GM18499 (cell line): ENCODE results near the gene EDC3.

Experiments
- ATAC-seq: cut with Tn5 transposase; IDR thresholded peaks from one replicate; pipeline ENCODE4 v1.9.1; 2021; ENCODE audit warnings: moderate number of reproducible peaks; ENCODE audit not compliant: insufficient read depth, unreplicated experiment

EDC3 gene

DNA sequence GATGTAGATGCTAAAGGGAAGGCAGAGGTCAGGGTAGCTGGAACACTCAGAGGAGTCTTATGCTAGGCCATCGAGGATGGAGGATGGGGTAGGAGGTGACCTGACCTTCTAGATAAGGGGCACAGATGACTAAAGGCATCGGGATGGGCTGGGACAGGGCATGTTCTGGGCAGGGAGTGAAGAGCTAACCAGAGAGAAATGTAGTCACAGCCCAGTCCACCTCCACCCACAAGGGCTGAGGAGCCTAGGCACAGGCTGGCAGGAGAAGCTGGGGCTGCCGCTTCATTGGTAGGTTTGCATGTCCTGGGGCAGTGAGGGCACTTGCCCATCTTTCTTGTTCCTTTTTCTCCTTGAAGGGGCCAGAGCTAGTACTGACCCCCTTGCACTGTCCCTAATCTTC is 67.6 kb downstream of the EDC3 start:
- no peak for ATAC-seq

DNA sequence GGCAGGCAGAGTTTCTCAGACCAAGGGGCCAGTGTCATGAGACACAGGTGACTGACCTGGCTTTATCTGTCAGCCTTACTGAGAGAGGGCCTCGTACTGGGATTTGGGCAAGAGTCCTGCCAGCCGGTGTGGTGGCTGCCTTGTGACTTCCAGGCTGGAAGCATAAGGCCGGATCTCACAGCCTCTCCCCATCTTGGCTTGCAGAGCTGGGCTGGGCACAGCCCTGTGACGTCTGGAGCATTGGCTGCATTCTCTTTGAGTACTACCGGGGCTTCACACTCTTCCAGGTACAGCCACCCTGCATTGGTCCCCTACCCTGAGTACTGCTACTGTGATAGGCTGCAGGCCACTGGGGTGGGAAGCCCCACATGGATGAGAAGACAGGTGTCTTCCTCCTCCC is 68.1 kb downstream of the EDC3 start:
- ATAC-seq, result no peak

DNA sequence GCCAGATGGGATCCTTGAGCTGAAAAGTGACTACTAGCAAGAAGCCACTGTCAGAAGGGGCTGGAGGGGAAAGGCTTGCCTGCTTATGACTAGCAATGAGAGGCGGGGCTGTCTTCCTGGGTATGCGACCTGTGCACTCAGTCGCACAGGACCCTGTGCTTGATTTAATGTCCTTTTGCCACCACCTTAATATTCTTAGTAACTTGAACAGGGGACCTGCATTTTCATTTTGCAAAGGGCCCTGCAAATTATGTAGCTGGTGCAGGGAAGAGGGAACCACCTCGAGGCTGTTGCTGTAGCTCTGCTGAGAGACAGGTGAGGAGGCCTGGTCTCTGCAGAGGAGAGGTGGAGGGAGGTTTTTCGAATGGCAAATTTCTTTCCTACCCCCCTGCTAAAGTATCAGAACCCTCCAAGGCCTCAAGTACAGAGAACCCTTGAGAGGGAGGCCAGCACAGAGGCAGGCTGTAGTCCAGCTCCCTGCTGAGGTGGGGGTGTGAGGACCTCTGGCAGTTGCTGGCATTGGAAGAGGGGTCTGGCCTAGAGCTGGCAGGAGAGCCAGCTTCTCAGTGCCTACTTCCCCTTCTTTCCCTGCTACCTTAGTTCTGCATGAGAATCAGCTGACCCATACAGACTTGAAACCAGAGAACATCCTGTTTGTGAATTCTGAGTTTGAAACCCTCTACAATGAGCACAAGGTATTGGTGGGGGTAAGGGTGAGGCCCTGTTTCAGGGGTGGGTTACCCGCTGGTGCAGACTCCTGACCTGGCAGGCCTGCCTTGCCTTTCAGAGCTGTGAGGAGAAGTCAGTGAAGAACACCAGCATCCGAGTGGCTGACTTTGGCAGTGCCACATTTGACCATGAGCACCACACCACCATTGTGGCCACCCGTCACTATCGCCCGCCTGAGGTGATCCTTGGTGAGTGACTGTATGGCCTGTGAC is 68.8 kb downstream of the EDC3 start:
- no peak for ATAC-seq

DNA sequence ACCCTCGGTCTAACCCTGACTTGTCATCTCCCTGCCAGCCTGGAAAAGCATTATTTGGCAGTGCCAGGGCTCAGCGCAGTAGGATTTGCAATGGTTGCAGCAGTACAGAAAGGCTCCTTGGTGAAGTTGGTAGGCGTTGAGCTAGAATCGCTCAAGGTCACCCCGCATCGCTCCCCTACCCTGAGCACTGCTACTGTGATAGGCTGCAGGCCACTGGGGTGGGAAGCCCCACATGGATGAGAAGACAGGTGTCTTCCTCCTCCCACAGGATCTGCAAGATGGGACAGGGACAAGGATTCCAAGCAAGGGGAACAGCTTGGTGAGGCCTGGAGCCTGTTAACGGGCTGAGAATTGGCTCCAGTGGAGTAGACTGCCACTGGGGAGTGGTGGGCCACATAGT is 69.5 kb downstream of the EDC3 start:
- no peak for ATAC-seq

DNA sequence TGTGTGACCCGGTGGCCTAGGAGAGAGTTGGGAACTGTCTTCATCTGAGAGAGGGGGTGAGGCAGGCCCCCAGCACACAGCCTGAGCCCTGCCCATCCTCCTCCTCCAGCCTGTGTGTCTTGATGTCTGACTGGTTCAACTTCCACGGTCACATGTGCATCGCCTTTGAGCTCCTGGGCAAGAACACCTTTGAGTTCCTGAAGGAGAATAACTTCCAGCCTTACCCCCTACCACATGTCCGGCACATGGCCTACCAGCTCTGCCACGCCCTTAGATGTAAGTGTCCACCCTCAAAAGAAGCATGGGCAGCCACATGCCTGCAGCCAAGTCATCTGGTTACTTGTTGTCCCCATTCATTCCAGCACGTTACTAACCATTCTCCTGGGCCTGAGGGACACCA is 70.1 kb downstream of the EDC3 start:
- no peak for ATAC-seq

DNA sequence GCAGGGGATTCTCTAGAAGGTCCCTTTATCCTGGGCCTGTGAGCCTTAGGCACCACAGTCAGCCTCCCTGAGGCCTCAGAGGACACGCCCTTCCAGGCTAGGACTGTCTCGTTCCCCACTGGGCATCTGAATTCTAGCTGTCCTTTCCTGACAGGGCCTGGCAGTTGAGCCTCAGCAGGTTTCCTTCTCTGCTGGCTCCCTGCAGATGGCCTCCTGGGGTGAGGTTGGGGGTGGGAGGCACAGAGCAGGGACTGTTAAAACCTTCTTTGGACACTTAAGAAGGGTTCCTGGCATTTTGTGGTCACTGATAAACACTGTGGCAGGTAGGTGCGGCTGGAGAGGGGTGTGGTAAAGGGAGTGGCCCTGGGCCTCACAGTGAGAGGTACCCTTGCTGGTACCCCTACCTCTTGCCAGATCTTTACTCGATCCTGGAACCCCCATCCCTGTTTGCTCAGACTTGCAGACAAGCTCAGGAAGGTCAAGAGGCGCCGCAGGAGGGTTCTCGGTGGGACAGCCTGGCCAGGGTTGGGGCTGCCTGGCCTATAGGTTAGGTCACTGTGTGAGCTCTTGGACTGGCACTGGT is 71.7 kb downstream of the EDC3 start:
- ATAC-seq, result no peak

DNA sequence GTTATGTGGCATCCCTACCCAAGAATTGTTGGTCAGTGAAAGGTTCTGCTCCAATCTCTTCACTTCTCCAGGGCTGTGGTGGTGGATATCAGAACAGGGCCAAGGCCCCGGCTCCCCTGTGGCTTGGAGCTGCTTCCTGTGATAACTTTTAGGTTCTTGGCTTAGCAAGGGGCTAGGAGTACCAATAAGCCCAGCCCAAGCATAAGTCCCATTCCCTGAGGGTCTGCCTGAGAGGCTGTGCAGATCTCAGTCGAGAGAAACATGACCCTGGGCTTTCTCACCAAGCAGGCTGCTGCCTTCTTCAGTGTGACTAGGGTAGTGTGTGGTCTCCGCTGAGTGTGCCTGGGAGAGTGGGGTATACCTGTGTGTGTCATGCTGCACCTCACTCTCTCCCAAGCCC is 73.1 kb downstream of the EDC3 start:
- no peak for ATAC-seq

DNA sequence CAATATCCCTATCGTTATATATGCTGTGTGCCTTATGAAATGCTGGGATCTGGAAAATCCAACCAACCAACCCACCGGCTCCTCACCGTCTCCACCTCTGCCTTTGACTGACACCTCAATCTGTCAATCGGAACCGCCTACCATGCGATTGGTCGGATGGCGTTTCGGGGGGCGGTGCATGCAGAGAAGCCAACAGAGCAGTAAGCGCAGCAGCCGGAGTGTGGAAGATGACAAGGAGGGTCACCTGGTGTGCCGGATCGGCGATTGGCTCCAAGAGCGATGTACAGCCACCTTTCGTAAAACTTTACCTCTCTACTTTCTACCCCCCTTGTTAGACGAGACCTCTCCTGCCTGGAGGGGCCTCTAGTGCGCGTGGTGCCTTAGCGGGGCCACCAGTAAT is 73.9 kb downstream of the EDC3 start:
- ATAC-seq, result no peak

DNA sequence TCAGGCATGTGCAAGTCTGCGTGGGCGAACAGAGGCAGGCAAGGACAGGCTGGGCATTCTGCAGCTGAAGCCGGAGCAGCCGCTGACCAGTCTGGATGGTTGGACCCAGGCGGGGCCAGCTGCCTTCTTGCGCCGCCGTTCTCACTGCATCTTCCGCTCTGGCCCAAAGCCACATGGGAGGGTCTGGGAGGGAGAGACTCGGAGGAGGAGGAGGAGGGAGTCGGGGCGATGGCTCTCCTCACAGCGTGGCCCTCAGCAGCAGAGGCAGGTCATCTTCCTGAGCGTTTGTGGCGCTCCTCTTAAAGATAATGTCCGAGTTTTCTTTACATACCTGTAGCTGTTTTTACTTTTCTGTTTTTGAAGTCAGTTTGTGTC is 74.3 kb downstream of the EDC3 start:
- ATAC-seq, result no peak

DNA sequence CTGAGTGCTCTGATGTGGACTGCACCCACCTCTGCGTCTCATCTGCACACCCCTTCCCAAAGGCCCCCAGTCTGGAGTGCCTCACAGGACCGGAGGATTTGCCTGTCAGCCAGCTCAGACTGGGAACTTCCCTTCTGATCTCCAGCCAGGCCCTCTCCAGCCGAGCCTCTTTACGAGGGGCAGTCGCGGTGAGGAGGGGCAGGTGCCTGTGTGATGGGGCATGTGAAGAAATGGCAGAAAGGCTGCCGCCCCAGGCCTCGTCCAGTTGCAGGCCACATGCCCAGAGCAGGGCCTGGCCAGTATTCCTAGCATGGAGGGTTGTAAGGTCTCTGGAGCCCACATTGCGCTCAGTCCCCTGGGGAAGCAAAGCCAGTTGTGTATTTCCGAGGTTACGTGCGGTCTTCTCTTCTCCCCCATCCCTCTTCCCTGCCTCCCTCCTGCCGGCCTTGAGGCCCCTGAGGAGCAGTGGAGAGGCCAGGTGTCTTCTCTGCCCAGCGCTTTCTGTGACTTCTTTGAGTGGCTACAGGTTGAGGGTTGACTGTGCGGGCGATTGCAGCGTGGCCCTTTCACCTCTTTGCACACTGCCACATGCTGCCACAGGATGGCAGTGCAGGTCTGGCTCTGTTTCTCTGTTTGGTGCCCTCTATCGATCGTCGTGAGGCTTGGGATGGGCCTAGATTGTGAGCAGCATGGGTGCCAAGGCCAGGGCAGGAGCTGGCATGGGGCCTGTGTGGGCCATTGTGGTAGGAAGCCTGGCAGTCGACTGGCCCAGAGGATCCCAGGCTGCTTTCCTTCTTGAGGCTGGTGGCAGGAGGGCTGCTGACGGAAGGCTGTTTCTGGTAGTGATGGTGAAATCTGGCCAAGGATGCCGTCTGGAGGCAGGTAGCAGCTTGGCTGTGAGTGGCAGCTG is 74.9 kb downstream of the EDC3 start:
- no peak for ATAC-seq

DNA sequence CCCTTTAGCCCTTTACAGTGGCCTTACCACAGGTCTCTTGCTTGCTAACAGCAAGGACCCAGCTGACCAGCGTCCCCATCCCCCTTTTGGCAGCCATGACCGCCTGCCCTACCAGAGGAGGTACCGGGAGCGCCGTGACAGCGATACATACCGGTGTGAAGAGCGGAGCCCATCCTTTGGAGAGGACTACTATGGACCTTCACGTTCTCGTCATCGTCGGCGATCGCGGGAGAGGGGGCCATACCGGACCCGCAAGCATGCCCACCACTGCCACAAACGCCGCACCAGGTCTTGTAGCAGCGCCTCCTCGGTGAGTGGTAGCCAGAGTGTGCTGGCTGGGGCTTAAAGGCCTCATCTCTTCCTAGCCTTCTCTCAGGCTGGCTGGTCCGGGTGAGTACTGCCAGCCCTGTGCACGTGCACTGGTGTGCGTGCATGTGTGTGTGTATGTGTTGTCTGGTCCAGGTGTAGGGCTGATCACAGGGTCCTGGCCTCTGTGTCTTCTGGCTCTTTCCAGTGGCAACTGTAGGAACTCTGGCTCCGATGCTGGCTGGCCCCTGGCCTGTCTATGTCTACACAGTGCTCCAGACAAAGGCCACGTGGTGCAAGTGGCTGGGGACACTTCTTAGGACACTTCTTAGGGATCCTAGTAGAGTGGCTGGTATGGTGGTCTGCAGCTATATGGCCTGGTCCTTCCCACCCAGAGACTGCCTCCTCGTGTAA is 75.7 kb downstream of the EDC3 start:
- no peak for ATAC-seq

DNA sequence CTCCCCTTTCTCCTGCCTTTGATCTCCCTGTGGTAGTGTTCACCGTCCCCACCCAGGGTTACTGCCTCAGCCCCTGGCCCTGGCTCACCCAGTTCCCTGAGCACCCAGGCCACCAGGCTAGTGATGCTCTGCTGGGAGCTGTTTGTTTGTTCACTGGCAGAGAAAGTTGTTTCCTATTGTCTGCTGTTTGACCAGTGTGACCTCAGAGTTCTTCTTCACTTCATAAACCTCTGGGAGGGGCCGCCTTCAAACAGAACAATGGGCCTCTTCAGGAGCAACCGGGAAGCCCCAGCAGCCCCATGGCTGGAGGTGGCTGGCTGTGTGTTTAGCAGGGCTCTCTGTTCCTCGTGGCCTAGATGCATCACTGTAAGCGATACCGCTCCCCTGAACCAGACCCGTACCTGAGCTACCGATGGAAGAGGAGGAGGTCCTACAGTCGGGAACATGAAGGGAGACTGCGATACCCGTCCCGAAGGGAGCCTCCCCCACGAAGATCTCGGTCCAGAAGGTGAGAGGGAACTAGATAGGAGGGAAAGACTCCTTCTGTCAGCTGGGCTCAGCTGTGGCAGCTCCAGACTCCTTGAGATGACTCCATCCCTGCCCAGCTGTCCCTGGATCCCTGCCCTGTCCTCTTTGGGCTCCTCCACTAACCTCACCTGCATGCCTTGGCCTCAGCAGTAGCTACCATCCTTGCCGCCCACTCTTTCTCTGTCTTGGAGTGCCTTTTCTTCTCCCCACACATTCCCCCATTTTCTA is 76.8 kb downstream of the EDC3 start:
- ATAC-seq, result no peak

DNA sequence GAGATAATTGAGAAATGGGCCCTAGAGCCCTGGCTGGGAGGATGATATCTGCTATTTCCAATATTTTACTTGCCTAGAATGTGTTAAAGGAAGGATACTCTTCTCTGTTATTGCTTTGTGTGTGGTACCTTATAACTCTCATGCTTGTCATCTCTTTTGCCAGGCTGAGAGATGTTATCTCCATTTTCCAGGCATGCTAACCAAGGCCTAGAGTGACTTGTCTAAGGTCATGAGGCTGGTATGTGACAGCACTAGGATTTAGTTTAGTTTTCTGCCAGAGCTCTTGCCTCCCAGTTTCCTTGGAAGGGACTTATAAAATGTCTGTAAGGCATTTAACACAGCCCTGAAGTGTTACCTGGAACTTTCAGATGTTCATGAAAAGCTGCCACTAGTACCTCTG is 78.8 kb downstream of the EDC3 start:
- no peak for ATAC-seq

DNA sequence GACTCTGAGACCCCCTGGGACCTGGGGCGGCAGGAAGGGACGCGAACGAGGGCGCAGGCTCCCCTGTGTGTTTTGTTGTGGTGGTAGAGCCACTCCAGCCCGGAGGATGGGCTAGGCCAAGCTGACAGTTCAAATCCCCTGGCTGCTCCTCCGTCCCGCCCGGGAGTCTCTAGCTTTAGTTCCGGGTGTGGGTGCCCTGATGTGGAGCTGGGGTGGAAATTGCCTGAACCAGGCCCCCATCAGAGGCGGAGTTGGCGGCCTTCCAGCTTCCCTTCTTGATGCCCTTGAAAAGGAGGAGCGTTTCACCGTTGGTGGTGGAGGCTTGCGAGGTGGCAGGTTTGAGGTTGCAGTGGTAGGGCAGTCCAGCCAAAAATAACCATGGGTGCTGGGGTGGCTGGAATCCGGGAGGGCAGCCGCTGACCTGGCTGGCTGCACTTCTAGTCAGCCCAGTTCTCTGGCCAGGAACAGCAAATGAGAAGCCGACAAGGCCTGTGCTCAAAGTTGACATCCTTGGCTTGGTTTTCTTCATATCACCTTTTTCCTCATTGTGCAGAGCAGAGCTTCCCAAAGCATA is 79.4 kb downstream of the EDC3 start:
- no peak for ATAC-seq

DNA sequence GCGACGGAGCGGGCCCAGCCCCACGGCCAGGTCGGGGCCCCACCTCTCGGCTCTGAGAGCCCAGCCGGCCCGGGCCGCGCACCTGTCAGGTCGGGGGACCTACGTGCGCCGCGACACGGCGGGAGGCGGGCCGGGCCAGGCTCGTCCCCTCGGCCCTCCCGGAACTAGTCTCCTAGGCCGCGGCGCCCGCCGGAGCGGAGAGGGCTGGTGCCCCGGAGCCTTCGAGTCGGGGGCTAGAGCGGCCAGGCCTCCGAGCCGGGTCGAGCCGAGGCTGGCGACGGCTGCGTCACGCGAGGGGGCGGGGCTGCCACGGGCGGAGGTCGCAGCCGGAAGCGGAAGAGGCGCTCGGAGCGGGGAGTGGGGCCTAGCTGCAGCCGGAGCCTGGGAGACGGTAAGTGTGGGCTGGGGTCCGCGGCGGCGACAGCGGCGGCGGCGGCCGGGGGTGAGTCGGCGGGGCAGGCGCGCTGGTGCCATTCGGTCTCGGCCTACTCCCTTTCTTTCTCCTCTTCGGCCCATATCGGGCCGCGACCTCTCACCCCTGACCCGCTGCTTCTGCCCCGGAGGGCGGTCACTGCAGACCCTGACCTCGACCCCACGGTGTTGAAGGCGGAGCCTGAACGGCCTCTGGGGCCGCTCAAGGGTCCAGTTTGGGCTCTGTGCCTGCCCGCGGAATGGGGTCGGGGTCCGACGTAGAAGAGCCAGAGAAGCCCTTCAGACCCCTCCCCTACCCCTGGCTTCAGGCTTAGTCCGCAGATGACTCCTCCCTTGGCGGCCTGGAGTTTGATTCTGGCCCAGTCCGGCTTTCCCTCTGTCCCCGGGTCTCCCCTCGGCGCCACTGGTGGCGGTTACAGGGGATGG is 80.1 kb downstream of the EDC3 start, which contains the start of gene CLK3:
CLK3 (plus strand) TSS at position 329 of the 858 bp plus-strand sequence. CDS start 3,361 bp downstream, outside the sequence.
- peak; percentile 53 for ATAC-seq

DNA sequence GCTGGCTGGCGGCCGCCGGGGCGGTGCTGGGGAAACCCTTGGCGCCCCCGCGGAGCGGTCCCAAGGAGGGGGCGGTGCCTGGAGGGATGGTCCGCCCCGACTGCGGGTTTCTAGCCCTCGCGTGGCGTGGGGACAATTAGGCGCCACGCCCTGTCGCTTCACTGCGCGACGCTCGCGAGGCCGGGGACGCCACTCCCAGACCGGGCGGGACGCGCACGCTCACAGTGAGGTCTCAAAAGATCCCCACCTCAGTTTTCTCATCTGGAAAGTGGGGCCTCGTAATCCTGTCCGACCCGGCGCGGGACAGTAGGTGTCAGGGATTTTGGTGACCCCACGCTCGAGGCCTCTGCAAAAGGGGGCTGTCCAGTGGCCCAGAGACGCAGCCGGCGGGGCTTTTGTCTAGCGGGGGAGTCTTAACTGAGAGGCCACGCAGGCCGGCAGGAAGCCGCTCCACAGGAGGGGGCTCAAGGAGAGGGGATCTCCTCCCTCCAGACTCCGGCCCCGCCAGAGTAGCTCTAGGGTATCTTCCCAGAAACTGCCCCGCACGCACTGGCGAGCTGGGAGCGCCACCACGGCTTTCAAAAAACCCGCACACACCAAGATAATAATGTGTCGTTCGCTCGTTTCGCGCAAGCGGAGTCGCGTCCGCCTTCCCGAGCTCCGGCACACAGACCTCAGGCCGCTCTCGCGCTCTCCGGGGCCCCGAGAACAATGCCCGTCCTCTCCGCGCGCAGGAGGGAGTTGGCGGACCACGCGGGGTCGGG is 80.9 kb downstream of the EDC3 start:
- ATAC-seq, result peak; percentile 32

DNA sequence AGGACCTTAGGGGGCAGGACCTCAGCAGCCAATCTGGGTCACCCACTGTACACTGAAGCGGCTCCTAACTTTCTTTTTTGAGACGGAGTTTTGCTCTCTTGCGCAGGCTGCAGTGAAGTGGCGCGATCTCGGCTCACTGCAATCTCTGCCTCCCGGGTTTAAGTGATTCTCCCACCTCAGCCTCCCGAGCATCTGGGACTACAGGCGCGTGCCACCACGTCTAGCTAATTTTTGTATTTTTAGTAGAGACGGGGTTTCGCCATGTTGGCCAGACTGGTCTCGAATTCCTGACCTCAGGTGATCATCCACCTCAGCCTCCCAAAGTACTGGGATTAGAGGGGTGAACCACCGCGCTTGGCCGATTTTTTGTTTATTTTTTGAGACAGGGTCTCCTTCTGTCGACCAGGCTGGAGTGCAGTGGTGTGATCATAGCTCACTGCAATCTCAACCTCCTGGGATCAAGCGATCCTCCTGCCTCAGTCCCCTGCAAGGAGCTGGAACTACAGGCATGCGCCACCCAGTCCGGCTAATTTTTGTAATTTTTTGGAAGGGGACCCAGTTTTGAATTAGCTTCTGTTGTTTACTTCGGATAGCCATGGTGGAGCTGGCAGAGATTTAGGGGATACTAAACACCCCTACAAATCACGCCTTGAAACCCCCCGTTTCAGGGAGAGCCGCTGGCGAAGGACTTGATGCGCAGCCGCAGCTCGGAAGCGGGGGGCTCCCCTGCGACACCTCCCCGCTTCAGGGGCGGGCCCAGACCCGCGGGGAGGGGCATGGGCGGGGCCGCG is 81.7 kb downstream of the EDC3 start:
- no peak for ATAC-seq
